HL-60 (cell line): Measurements from ENCODE around the gene ENTHD1.
"Not testable (repeated sequence)": the region's sequence is repeated elsewhere in the genome, so short reads cannot be mapped to it uniquely, and the experiment has no call there.

Experiments used
- DNase-seq, 2 experiments: peaks; one replicate each; pipeline ENCODE4 v3.0.0-alpha.2; 2010 to 2020; ENCODE audit warnings: low read depth in 1 of 2, low spot score in 1 of 2
- H3K27ac ChIP-seq: fragments of 250-450 bp; sonication (Bioruptor Pico); replicated peaks from 2 replicates; pipeline ENCODE4 v1.5.1; 2020; ENCODE audit warnings: mild to moderate bottlenecking, moderate library complexity
- H3K27me3 ChIP-seq: fragments of 250-450 bp; sonication (Bioruptor Pico); 2 replicates; pipeline ENCODE4 v1.5.1; 2021; ENCODE audit warnings: mild to moderate bottlenecking, moderate library complexity; ENCODE audit not compliant: insufficient read depth, poor library complexity, severe bottlenecking
- H3K4me3 ChIP-seq: replicated peaks from 2 replicates; pipeline ENCODE4 v1.5.1; 2011; ENCODE audit warnings: mild to moderate bottlenecking, control low read depth, low read length; ENCODE audit not compliant: insufficient read depth
- GABPA ChIP-seq: IDR thresholded peaks from 2 replicates; pipeline ENCODE4 v1.6.1; 2012; ENCODE audit warnings: low read depth
- POLR2AphosphoS5 ChIP-seq: IDR thresholded peaks from 2 replicates; pipeline ENCODE4 v1.6.1; 2012; ENCODE audit warnings: low read depth
- REST ChIP-seq: IDR thresholded peaks from 2 replicates; pipeline ENCODE4 v1.6.1; 2012; ENCODE audit warnings: low read depth; ENCODE audit not compliant: insufficient replicate concordance
- SPI1 ChIP-seq: IDR thresholded peaks from 2 replicates; pipeline ENCODE4 v1.6.1; 2012; ENCODE audit warnings: low read depth, mild to moderate bottlenecking, borderline replicate concordance
- TF ChIP-seq, protein P1 (sequence below): IDR thresholded peaks from one replicate; pipeline ENCODE4 v1.5.1; 2011; ENCODE audit warnings: low read length, control low read depth, inconsistent platforms; ENCODE audit not compliant: insufficient read depth

Gene ENTHD1

DNA sequence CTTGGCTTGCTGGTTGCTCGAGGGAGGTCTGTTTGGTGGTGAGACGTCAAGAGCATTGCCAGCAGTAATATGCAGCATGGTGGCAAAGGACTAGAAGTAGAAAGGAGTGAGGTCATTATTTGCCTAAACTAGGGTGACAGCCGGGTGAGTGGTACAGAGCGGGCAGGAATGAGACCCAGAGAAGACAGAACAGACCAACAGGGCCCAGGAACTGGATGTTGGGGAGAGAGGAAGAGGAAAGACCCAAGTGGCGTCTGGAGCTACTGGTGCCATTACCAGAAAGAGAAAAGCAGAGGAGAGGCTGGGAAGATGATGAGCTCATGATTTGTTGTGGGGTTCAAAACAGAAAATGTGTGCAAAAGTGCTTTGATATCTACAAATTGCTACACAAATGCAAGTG, 158.7 kb downstream of the ENTHD1 start:
- H3K27ac ChIP-seq = no peak overlapping the region
- DNase-seq = no peak

DNA sequence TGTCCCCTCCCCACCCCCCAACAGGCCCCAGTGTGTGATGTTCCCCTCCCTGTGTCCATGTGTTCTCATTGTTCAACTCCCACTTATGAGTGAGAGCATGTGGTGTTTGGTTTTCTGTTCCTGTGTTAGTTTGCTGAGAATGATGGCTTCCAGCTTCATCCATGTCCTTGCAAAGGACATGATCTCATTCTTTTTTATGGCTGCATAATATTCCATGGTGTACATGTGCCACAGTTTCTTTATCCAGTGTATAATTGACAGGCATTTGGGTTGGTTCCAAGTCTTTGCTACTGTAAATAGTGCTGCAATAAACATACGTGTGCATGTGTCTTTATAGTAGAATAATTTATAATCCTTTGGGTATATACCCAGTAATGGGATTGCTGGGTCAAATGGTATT, 159.5 kb downstream of the ENTHD1 start:
- H3K27ac ChIP-seq, DNase-seq, H3K4me3 ChIP-seq: not testable (repeated sequence)
- peaks cover 17% of the 10 kb centered on the region for H3K27me3 ChIP-seq

More for the DNA sequence above, 158.7 kb downstream of the ENTHD1 start:
- H3K4me3 ChIP-seq = no peak overlapping the region
- no peak for TF ChIP-seq POLR2AphosphoS5
- TF ChIP-seq, protein P1, sequence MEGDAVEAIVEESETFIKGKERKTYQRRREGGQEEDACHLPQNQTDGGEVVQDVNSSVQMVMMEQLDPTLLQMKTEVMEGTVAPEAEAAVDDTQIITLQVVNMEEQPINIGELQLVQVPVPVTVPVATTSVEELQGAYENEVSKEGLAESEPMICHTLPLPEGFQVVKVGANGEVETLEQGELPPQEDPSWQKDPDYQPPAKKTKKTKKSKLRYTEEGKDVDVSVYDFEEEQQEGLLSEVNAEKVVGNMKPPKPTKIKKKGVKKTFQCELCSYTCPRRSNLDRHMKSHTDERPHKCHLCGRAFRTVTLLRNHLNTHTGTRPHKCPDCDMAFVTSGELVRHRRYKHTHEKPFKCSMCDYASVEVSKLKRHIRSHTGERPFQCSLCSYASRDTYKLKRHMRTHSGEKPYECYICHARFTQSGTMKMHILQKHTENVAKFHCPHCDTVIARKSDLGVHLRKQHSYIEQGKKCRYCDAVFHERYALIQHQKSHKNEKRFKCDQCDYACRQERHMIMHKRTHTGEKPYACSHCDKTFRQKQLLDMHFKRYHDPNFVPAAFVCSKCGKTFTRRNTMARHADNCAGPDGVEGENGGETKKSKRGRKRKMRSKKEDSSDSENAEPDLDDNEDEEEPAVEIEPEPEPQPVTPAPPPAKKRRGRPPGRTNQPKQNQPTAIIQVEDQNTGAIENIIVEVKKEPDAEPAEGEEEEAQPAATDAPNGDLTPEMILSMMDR = no peak
- peaks cover 17% of the 10 kb centered on the region for H3K27me3 ChIP-seq

DNA sequence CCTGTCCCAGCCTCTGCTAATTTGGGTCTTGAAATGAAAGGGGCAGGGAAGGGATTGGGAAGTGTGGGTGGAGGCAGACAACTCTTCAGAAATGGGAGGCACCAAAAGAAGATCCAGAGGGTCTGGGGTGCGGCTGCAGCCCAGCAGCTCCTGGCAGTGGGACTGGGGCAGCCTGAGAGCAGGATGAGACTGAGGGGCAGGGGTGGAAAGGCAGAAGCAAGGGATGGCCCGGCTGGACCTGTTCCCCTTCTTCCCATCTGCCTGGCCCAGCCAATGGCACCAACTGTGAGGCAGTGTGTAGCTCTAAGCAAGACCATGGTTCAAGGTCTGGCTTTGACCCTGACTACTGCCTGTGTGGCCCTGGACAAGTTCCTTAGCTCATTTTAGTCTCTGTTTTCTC, 160.4 kb downstream of the ENTHD1 start:
- H3K27ac ChIP-seq = no peak overlapping the region
- H3K4me3 ChIP-seq = no peak overlapping the region
- TF ChIP-seq GABPA (no peak), REST (no peak), POLR2AphosphoS5 (no peak), SPI1 (no peak)
- TF ChIP-seq, protein P1 = no peak
- no peak for DNase-seq
- H3K27me3 ChIP-seq = peaks cover 15% of the 10 kb centered on the region

- H3K4me3 ChIP-seq = no peak overlapping the region
- no peak overlapping the region for H3K27ac ChIP-seq
- DNase-seq = no peak
- TF ChIP-seq SPI1 = no peak
- no peak for TF ChIP-seq REST
- TF ChIP-seq, protein P1 = no peak
- no peak for TF ChIP-seq GABPA
- TF ChIP-seq POLR2AphosphoS5 = no peak
- peaks cover 14% of the 10 kb centered on the region for H3K27me3 ChIP-seq
These were observed 160.9 kb downstream of the ENTHD1 start for GRCh38 chr22:39732625-39733024.
